Activated CD4-positive, CD25-positive, alpha-beta regulatory T cell treated with anti-CD3 and anti-CD28 coated beads, Interleukin-2, amount 50 U/mL, for 24 hours (primary cell): ENCODE data around the gene BAX.
A peak's percentile ranks its signal among the peaks of the same experiment; 100 is the strongest.

Source experiments
- ATAC-seq, 2 donors: fragments of 150-1000 bp; cut with Tn5 transposase; one replicate each; pipeline ENCODE4 v1.10.0; 2021; ENCODE audit warnings: mild to moderate bottlenecking in 1 of 2, moderate library complexity in 1 of 2

Gene BAX

GRCh38 chr19:48933382-48933932 lies 21.2 kb upstream of the BAX start, which contains the start of gene DHDH:
Gene DHDH (plus strand): TSS chr19:48933699. CDS start chr19:48933722, 23 bp downstream.
- peak; percentile 97 for ATAC-seq

DNA sequence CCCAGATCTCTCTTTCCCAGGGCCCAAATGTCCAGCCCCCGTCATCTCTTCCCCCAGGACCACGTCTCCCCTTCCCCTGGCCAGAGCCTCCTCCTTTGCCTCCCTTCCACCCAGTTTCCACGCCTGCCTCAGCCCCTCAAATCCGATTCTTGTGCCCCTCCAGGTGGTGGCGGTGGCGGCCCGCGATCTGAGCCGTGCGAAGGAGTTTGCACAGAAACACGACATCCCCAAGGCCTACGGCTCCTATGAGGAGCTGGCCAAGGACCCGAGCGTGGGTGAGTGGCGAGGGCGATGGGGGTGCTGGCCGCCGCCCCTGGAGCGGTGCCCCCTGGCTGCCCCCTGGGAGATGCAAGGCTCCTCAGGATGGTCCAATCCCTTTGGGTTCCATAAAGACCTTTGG lies 19.8 kb upstream of the BAX start:
- ATAC-seq = no peak

DNA sequence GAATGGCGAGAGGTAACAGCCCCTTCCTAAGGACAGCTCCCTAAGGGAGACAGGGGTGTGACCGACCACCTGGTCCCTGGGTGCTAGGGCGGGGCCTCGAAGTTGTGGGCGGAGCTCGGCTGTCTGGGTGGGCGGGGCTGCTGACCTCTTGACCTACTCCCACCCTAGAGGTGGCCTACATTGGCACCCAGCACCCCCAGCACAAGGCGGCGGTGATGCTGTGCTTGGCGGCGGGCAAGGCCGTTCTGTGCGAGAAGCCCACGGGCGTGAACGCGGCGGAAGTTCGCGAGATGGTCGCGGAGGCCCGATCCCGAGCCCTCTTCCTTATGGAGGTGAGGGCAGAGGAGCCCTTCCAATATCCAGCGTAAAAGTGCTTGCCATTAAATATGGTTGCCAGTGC lies 18.8 kb upstream of the BAX start:
- no peak for ATAC-seq

DNA sequence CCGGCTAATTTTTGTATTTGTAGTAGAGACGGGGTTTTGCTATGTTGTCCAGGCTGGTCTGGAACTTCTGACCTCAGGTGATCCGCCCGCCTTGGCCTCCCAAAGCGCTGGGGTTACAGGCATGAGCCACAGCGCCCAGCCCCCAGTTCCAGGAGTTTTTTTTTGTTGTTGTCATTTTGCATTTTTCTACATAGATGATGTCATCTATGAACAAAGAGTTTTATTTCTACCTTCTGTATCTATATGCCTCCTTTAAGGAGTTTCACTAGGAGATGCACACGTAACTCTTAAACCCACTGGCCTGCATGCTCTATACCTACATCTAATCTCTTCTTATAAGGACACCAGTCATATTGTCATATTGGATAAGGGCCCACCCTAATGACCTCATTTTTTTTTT lies 16.4 kb upstream of the BAX start:
- ATAC-seq = no peak

GRCh38 chr19:48940902-48941301 lies 13.8 kb upstream of the BAX start:
- no peak for ATAC-seq

- no peak for ATAC-seq
Observed at GRCh38 chr19:48943081-48943480, 11.6 kb upstream of the BAX start.

GRCh38 chr19:48945415-48945814 lies 9.3 kb upstream of the BAX start:
- ATAC-seq = no peak

GRCh38 chr19:48945817-48946216 lies 8.9 kb upstream of the BAX start:
- no peak for ATAC-seq

DNA sequence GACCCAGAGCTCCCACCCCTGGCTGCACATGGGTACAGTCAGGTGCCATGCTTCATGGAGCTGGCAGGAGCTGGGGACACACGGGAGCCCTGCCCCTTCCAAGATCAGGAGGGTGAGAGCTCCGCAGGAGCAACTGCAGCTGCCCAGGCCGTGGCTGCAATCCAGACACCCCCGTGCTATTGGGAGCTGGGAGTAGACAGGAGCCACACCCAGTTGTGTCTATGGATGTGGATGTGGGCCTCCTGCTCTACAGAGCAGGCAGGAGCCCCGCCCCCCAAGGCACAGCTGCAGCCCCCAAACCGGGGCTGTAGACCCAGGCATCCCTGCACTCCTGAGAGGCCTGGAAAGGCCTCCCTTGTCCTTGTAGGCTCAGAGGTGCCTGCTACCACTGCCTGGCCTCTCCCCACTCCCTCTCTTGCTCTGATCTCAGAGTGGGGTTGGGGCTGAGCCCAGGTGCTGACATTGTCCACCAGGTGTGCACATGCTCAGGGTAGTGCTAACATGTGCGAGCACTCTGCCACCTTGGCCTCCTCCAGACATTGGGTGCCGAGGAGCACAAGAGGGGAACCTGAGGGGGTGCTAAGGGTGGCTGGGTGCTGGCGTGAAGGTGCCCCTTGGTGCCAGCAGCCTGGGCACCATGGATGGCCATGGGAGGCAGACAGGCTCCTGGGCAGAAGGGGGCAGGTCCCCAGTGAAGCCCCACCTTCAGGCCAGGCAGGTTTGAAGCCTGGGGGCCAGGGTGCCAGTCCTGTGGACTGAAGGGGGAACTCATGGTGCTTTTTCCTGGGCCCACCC lies 8.0 kb upstream of the BAX start:
- ATAC-seq = no peak

GRCh38 chr19:48947258-48947542 lies 7.5 kb upstream of the BAX start:
- ATAC-seq = no peak

DNA sequence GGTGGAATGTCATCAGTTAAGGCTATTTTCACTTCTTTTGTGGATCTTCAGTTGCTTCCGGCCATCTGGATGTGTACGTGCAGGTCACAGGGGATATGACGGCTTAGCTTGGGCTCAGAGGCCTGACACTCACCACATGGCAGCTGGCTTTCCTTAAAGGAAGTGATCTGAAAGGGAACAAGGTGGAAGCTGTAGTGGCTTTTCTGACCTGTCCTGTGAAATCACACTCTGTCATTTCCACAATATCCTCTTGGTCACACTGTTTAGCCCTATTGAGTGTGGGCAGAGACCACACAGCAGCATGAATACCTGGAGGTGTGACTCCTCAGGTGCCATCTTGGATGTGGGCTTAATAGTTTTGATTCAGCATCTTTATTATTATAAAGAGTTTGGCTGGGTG lies 4.5 kb upstream of the BAX start:
- ATAC-seq = no peak

DNA sequence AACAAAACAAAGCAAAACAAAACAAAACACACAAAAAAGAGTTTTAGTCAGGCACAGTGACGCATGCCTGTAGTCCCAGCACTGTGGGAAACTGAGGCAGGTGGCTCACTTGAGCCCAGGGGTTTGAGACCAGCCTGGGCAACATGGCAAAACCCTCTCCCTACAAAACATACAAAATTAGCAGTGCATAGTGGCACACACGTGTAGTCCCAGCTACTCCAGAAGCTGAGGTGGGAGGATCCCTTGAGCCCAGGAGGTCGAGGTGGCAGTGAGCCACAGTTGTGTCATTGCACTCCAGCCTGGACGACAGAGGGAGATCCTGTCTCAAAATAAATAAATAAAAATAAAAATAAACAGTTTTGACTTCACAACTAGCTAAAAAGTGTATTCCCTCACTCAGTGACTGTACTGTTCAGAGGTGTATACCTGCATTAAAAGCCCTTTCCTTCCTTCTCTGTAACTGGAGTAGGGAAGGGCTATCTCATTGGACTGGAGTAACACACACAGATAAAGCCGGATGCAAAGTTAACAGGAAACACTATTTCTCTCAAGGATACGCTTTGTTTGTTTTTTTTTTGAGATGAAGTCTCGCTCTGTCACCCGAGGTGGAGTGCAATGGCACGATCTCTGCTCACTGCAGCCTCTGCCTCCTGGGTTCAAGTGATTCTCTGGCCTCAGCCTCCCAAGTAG lies 3.7 kb upstream of the BAX start:
- ATAC-seq = no peak

- no peak for ATAC-seq
Observed at GRCh38 chr19:48953141-48953540, 1.5 kb upstream of the BAX start.

GRCh38 chr19:48953990-48954594 lies 583 bp upstream of the BAX start:
- ATAC-seq = no peak

GRCh38 chr19:48955308-48955958 lies 758 bp downstream of the BAX start:
- ATAC-seq = no peak

DNA sequence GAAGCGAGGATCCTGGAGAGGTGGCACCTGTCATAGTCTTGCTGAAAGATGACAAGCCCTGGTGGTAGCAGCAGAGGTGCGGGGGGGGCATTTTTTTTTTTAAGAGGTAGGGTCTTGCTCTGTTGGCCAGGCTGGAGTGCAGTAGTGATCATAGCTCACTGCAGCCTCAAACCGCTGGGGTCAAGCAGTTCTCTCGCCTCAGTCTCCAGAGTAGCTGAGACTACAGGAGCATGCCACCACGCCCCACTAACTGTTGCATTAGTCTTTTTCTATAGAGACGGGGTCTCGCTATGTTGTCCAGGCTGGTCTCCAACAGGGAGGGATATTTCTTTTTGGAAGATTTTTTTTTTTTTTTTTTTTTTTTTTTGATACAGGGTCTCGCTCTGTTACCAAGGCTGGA lies 3.3 kb downstream of the BAX start:
- ATAC-seq = no peak

- ATAC-seq = no peak
Observed at GRCh38 chr19:48959341-48960239, 4.9 kb downstream of the BAX start.

DNA sequence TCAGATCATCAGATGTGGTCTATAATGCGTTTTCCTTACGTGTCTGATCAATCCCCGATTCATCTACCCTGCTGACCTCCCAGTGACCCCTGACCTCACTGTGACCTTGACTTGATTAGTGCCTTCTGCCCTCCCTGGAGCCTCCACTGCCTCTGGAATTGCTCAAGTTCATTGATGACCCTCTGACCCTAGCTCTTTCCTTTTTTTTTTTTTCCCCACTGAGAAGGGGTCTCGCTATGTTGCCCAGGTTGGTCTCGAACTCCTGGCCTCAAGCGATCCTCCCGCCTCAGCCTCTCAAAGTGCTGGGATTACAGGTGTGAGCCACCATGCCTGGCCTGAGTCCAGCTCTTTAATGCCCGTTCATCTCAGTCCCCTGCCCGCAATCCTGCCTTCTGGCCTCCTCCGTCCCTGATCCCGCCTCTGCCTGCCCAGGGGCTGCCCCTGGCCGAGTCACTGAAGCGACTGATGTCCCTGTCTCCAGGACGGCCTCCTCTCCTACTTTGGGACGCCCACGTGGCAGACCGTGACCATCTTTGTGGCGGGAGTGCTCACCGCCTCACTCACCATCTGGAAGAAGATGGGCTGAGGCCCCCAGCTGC lies 6.5 kb downstream of the BAX start:
- no peak for ATAC-seq

GRCh38 chr19:48961673-48962028 lies 7.0 kb downstream of the BAX start:
- no peak for ATAC-seq

DNA sequence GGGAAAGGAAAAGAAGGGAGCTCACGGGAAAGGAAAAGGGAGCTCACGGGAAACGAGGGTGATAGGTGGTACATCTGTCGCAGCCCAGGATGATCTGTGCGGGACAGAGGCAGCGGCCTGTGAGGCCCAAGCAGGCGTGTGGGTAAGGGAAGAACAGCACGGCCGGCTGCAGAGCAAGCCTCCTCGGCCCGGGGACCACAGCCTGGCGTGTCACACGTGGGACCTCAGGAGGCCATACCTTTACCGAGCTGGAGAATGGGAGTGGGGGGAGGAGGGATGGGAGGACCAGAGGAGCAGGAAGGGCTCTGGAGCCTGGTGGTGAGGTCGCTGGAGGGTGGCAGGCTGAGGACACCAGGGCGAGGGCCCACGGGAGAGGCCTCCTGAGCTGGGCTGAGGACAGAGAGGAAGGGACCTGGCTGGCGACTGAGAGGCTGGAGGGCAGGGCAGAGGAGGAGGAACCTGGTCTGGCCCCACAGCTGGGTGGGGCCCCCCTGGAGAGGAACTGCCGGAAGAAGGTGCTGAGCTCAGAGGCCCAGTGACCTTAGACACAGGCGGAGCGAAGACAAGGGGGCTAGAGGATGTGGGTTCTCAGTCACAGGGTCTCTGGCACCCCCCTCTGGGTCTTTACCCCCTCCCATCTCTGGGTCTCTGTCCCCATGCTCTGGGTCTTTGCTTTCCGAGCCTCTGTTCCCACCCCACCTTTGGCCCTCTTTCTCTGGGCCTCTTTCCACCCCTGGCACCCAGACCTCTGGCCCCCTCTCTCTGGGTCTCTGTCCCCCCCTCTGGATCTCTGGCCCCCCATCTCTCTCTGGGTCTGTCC lies 7.6 kb downstream of the BAX start:
- peak in 1 of 2 donors; percentile 27 for ATAC-seq

GRCh38 chr19:48962849-48963165 lies 8.1 kb downstream of the BAX start:
- no peak for ATAC-seq
